ENCODE data around the gene STK32C.

Gene STK32C

DNA sequence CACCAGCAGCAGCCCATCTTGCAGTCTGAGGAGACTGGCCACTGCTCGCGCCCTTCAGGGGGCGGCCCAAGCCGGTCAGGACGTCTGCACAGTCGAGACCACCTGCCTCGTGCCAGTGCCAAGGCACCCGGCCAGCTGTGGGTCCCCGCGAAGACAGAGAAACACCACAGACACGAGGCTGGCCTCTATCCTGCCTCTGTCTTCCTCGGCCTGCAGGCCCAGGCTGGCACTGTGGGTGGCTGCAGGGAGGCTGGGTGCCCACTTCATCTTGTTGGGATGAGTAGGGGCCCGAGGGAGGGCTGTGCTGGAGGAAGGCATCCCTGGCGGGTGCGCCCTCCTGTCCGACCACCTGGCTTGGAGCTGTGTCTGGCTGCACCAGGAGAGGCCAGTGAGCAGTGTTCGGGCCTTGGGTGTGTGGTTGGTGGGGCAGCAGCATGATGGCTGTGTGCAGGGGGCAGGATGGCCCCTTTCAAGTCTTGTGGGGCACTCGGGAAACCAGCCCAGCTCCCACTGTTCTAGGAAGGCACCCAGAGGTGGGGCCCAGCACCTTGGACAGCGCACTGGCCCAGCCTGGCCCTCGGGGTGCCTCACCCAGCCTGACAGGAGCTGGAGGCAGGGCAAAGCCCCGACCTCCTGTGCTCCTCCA is 113.7 kb downstream of the STK32C start:
- Histone ChIP-seq H3K23ac (ENCODE audit: low read length) (no peak overlapping the region), H3K4me3 (ENCODE audit: low read length) (no peak overlapping the region), H4K5ac (ENCODE audit: low read length) (no peak overlapping the region), H3K9ac (ENCODE audit: low read length) (no peak overlapping the region), H4K8ac (ENCODE audit: low read depth, low read length) (no peak overlapping the region), H3K4me2 (ENCODE audit: low read length) (no peak overlapping the region), H2BK15ac (replicated peaks; ENCODE audit: low read depth) (no peak overlapping the region), H3K56ac (ENCODE audit: low read length) (no peak overlapping the region), H3K18ac (ENCODE audit: low read length) (no peak overlapping the region), H3K4me1 (ENCODE audit: control insufficient read depth, low read depth, low read length) (no peaks in the 10 kb centered on the region), H3K36me3 (ENCODE audit: control insufficient read depth, insufficient read depth, low read length) (no peaks in the 10 kb centered on the region), H3K79me2 (ENCODE audit: control insufficient read depth, insufficient read depth, low read length) (no peaks in the 10 kb centered on the region), H2BK5ac (ENCODE audit: low read length) (no peak overlapping the region), H2BK120ac (ENCODE audit: low read depth, low read length) (no peak overlapping the region), H3K27me3 (ENCODE audit: insufficient read depth, low read length, poor library complexity) (no peaks in the 10 kb centered on the region), H2AK5ac (ENCODE audit: low read length) (no peak overlapping the region), H3K4ac (ENCODE audit: low read depth, low read length) (no peak overlapping the region), H3K79me1 (ENCODE audit: low read length) (no peaks in the 10 kb centered on the region), H3K27ac (ENCODE audit: low read depth, low read length) (no peak overlapping the region)
- DNase-seq = no peak
- no CpG with 5 or more reads among the region's 21 CpGs for WGBS (ENCODE audit: extremely low coverage, insufficient coverage, low lambda C conversion rate)

DNA sequence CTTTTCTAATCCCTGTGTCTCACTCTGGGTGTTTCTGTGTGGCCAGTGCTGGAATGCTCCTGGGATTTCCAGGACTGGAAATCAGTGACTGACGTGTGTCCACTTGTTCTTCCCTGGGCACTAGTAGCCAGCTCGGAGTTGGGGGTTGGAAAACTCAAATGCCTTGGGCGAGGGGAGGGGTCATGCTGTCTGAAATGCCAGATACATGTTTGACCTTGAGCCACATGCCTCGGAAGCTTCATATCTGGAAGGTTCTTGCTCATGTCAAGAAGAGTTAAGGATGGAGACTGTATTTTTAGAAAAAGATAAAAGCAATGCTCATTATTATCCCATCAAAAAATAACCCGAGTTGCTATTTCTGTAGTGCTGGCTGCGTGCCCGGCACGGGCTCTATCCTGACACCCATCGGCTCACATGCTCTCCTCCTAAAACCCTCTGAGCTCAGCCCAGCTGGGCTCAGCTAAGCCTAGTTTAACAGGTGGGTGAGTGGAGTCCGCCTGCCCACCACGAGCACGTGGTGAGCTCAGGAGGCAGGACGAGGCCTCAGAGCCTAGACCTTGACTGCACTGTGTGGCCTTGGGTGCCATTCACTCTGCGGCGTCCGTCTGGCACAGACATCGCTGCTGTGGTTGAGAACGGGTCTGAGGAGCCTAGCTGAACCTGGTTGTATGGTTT is 114.6 kb downstream of the STK32C start:
- DNase-seq = no peak
- no peak overlapping the region for H3K18ac ChIP-seq (ENCODE audit: low read length)
- WGBS (ENCODE audit: extremely low coverage, insufficient coverage, low lambda C conversion rate) = no CpG with 5 or more reads among the region's 18 CpGs
- H2AK5ac ChIP-seq (ENCODE audit: low read length) = no peak overlapping the region
- H3K4me1 ChIP-seq (ENCODE audit: control insufficient read depth, low read depth, low read length) = no peaks in the 10 kb centered on the region
- H4K5ac ChIP-seq (ENCODE audit: low read length) = no peak overlapping the region
- H3K36me3 ChIP-seq (ENCODE audit: control insufficient read depth, insufficient read depth, low read length) = no peaks in the 10 kb centered on the region
- peaks cover 3% of the 10 kb centered on the region for H3K27me3 ChIP-seq (ENCODE audit: insufficient read depth, low read length, poor library complexity)
- no peak overlapping the region for H2BK15ac ChIP-seq (replicated peaks; ENCODE audit: low read depth)
- no peak overlapping the region for H3K4me3 ChIP-seq (ENCODE audit: low read length)
- no peak overlapping the region for H4K8ac ChIP-seq (ENCODE audit: low read depth, low read length)
- H3K4me2 ChIP-seq (ENCODE audit: low read length) = no peak overlapping the region
- no peak overlapping the region for H3K56ac ChIP-seq (ENCODE audit: low read length)
- no peak overlapping the region for H3K23ac ChIP-seq (ENCODE audit: low read length)
- no peak overlapping the region for H3K27ac ChIP-seq (ENCODE audit: low read depth, low read length)
- H2BK120ac ChIP-seq (ENCODE audit: low read depth, low read length) = no peak overlapping the region
- no peak overlapping the region for H2BK5ac ChIP-seq (ENCODE audit: low read length)
- H3K9ac ChIP-seq (ENCODE audit: low read length) = no peak overlapping the region
- no peaks in the 10 kb centered on the region for H3K79me1 ChIP-seq (ENCODE audit: low read length)
- no peak overlapping the region for H3K4ac ChIP-seq (ENCODE audit: low read depth, low read length)
- no peaks in the 10 kb centered on the region for H3K79me2 ChIP-seq (ENCODE audit: control insufficient read depth, insufficient read depth, low read length)

- Histone ChIP-seq H3K9ac (ENCODE audit: low read length) (no peak overlapping the region), H2BK15ac (replicated peaks; ENCODE audit: low read depth) (no peak overlapping the region), H3K23ac (ENCODE audit: low read length) (no peak overlapping the region), H3K18ac (ENCODE audit: low read length) (no peak overlapping the region), H4K5ac (ENCODE audit: low read length) (no peak overlapping the region), H2BK5ac (ENCODE audit: low read length) (no peak overlapping the region), H2BK120ac (ENCODE audit: low read depth, low read length) (no peak overlapping the region), H3K36me3 (ENCODE audit: control insufficient read depth, insufficient read depth, low read length) (no peaks in the 10 kb centered on the region), H3K56ac (ENCODE audit: low read length) (no peak overlapping the region), H3K4ac (ENCODE audit: low read depth, low read length) (no peak overlapping the region), H3K27me3 (ENCODE audit: insufficient read depth, low read length, poor library complexity) (peaks cover 11% of the 10 kb centered on the region), H3K27ac (ENCODE audit: low read depth, low read length) (no peak overlapping the region), H3K4me2 (ENCODE audit: low read length) (no peak overlapping the region), H3K79me2 (ENCODE audit: control insufficient read depth, insufficient read depth, low read length) (no peaks in the 10 kb centered on the region), H3K4me1 (ENCODE audit: control insufficient read depth, low read depth, low read length) (no peaks in the 10 kb centered on the region), H3K79me1 (ENCODE audit: low read length) (no peaks in the 10 kb centered on the region), H4K8ac (ENCODE audit: low read depth, low read length) (no peak overlapping the region), H3K4me3 (ENCODE audit: low read length) (no peak overlapping the region), H2AK5ac (ENCODE audit: low read length) (no peak overlapping the region)
- WGBS (ENCODE audit: extremely low coverage, insufficient coverage, low lambda C conversion rate) = no CpG with 5 or more reads among the region's 28 CpGs
- no peak for DNase-seq
Observed at GRCh38 chr10:132192076-132192975, 115.4 kb downstream of the STK32C start.

DNA sequence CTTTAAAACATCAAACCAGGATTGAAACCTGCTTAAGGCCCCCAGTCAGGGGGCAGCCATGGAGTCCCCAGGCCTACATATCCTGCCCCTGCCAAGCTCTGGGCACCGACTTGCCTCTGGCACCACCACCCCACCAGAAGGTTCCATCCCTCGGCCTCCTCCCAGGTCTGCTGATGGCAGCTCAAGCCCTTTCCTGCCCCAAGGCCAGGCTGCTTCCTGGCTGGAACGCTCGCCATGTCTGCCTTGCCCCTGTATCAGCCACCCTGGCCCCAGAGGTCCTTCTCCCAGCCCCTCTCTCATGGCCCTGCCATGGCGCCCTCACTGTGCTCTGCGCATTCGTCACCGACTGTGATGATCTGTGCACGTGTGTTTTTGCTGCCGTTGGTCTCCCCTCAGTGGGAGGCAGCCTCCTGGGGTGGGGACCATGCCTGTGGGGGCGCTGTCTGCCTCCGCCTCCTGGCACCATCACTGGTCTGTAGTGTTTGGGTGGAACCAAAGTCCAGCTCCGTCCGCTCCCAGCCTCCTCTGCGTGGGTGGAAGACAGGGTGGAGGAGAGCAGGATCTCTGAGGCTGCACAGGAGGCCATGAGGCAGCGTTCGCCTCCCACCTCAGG is 117.8 kb downstream of the STK32C start:
- Histone ChIP-seq H3K79me1 (ENCODE audit: low read length) (no peaks in the 10 kb centered on the region), H3K56ac (ENCODE audit: low read length) (no peak overlapping the region), H2BK5ac (ENCODE audit: low read length) (no peak overlapping the region), H2BK120ac (ENCODE audit: low read depth, low read length) (no peak overlapping the region), H2BK15ac (replicated peaks; ENCODE audit: low read depth) (no peak overlapping the region), H3K4me3 (ENCODE audit: low read length) (no peak overlapping the region), H3K18ac (ENCODE audit: low read length) (no peak overlapping the region), H3K27ac (ENCODE audit: low read depth, low read length) (no peak overlapping the region), H3K4ac (ENCODE audit: low read depth, low read length) (no peak overlapping the region), H4K5ac (ENCODE audit: low read length) (no peak overlapping the region), H3K4me2 (ENCODE audit: low read length) (no peak overlapping the region), H3K23ac (ENCODE audit: low read length) (no peak overlapping the region), H3K79me2 (ENCODE audit: control insufficient read depth, insufficient read depth, low read length) (no peaks in the 10 kb centered on the region), H2AK5ac (ENCODE audit: low read length) (no peak overlapping the region), H3K27me3 (ENCODE audit: insufficient read depth, low read length, poor library complexity) (peaks cover 24% of the 10 kb centered on the region), H3K36me3 (ENCODE audit: control insufficient read depth, insufficient read depth, low read length) (no peaks in the 10 kb centered on the region), H3K4me1 (ENCODE audit: control insufficient read depth, low read depth, low read length) (no peaks in the 10 kb centered on the region), H4K8ac (ENCODE audit: low read depth, low read length) (no peak overlapping the region), H3K9ac (ENCODE audit: low read length) (no peak overlapping the region)
- WGBS (ENCODE audit: extremely low coverage, insufficient coverage, low lambda C conversion rate) = no CpG with 5 or more reads among the region's 17 CpGs
- no peak for DNase-seq

GRCh38 chr10:132189016-132189415 is 118.7 kb downstream of the STK32C start:
- Histone ChIP-seq H3K18ac (ENCODE audit: low read length) (no peak overlapping the region), H3K79me2 (ENCODE audit: control insufficient read depth, insufficient read depth, low read length) (no peaks in the 10 kb centered on the region), H3K4me3 (ENCODE audit: low read length) (no peak overlapping the region), H2BK15ac (replicated peaks; ENCODE audit: low read depth) (no peak overlapping the region), H2BK5ac (ENCODE audit: low read length) (no peak overlapping the region), H3K4me2 (ENCODE audit: low read length) (no peak overlapping the region), H3K79me1 (ENCODE audit: low read length) (no peaks in the 10 kb centered on the region), H3K56ac (ENCODE audit: low read length) (no peak overlapping the region), H3K4me1 (ENCODE audit: control insufficient read depth, low read depth, low read length) (no peaks in the 10 kb centered on the region), H3K27me3 (ENCODE audit: insufficient read depth, low read length, poor library complexity) (peaks cover 28% of the 10 kb centered on the region), H3K4ac (ENCODE audit: low read depth, low read length) (no peak overlapping the region), H4K5ac (ENCODE audit: low read length) (no peak overlapping the region), H3K23ac (ENCODE audit: low read length) (no peak overlapping the region), H3K9ac (ENCODE audit: low read length) (no peak overlapping the region), H3K27ac (ENCODE audit: low read depth, low read length) (no peak overlapping the region), H4K8ac (ENCODE audit: low read depth, low read length) (no peak overlapping the region), H2AK5ac (ENCODE audit: low read length) (no peak overlapping the region), H2BK120ac (ENCODE audit: low read depth, low read length) (no peak overlapping the region), H3K36me3 (ENCODE audit: control insufficient read depth, insufficient read depth, low read length) (no peaks in the 10 kb centered on the region)
- no peak for DNase-seq
- WGBS (ENCODE audit: extremely low coverage, insufficient coverage, low lambda C conversion rate) = no CpG with 5 or more reads among the region's 16 CpGs
